GM12892 (cell line): ENCODE measurements around the gene PARVB.

Source experiments
- POLR2A ChIP-seq: IDR thresholded peaks from 2 replicates; pipeline ENCODE4 v1.6.1; 2011; ENCODE audit warnings: low read depth, low read length, control low read depth
- POLR2AphosphoS5 ChIP-seq: IDR thresholded peaks from 2 replicates; pipeline ENCODE4 v1.6.1; 2011; ENCODE audit warnings: low read depth, low read length, control low read depth
- TAF1 ChIP-seq: IDR thresholded peaks from 2 replicates; pipeline ENCODE4 v1.6.1; 2011; ENCODE audit warnings: low read depth, mild to moderate bottlenecking, control low read depth, low read length, borderline replicate concordance

DNA sequence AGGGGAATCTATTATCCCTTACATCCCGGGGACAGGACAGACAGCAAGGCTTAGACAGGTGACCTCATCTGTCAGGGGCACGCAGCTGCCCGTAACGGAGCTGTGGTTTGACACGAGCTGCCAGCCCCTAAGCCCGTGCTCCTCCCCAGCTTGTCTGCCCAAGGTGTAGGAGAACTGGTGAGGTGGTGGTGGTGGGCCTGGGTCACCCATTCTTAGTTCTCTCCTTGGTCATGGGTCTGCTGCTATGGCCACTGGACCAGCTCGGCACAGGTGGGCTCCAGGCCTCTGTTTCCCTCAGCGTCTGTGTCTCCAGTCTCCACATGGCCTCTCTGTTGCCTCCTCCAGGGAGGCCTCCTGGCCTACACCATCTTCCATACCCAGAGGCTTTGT is 162.0 kb downstream of the PARVB start:
- TF ChIP-seq POLR2A = no peak
- no peak for TF ChIP-seq POLR2AphosphoS5
- no peak for TF ChIP-seq TAF1
